Fibroblast of lung (primary cell): ENCODE data around the gene SLC30A10.

Experiments
- EZH2 ChIP-seq: IDR thresholded peaks from 2 replicates; pipeline ENCODE4 v1.5.1; 2012; ENCODE audit warnings: low read length, control low read depth, mild to moderate bottlenecking; ENCODE audit errors: missing control alignments
- TF ChIP-seq, protein P1 (sequence below), 2 donors: IDR thresholded peaks in 1 of 2; conservative IDR thresholded peaks in 1 of 2; 1 replicate in 1 of 2; 2 replicates in 1 of 2; pipeline ENCODE4 v1.5.1; 2011 to 2012; ENCODE audit warnings: low read length in 2 of 2, control low read depth in 1 of 2, inconsistent platforms in 1 of 2, low read depth in 1 of 2, mild to moderate bottlenecking in 1 of 2

DNA sequence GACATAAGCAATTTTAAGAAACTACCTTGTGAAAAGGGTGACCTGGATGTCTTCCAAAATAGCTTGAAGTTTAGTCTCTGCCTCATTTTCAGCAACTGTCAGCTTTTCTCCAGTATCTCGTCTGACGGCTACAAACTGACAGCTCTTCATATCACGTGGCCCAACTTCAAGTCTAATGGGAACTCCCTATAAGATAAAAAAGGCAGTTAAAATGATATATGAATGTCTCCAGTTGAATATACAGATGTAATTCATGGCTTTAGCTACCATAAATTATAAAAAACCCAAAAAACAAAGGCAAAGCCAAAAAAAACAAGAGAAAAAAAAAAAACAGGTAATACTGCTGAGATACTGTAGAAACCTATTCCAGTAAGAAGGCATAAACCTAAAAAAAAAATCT is 44.9 kb upstream of the SLC30A10 start:
- TF ChIP-seq, protein P1, sequence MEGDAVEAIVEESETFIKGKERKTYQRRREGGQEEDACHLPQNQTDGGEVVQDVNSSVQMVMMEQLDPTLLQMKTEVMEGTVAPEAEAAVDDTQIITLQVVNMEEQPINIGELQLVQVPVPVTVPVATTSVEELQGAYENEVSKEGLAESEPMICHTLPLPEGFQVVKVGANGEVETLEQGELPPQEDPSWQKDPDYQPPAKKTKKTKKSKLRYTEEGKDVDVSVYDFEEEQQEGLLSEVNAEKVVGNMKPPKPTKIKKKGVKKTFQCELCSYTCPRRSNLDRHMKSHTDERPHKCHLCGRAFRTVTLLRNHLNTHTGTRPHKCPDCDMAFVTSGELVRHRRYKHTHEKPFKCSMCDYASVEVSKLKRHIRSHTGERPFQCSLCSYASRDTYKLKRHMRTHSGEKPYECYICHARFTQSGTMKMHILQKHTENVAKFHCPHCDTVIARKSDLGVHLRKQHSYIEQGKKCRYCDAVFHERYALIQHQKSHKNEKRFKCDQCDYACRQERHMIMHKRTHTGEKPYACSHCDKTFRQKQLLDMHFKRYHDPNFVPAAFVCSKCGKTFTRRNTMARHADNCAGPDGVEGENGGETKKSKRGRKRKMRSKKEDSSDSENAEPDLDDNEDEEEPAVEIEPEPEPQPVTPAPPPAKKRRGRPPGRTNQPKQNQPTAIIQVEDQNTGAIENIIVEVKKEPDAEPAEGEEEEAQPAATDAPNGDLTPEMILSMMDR (conservative IDR thresholded peaks at IDR 0.05 in 1 of 2, IDR thresholded peaks at IDR 0.05 in 1 of 2; ENCODE audit: low read depth in 1 of 2, low read length in 2 of 2) = no peak
- no peak for TF ChIP-seq EZH2
